ENCODE results near the gene TNFRSF21. TPM values are rescaled to one million over a fixed set of nuclear protein-coding genes. Genes with fewer than 3 reads are reported as not detected.

Gene TNFRSF21, protein sequence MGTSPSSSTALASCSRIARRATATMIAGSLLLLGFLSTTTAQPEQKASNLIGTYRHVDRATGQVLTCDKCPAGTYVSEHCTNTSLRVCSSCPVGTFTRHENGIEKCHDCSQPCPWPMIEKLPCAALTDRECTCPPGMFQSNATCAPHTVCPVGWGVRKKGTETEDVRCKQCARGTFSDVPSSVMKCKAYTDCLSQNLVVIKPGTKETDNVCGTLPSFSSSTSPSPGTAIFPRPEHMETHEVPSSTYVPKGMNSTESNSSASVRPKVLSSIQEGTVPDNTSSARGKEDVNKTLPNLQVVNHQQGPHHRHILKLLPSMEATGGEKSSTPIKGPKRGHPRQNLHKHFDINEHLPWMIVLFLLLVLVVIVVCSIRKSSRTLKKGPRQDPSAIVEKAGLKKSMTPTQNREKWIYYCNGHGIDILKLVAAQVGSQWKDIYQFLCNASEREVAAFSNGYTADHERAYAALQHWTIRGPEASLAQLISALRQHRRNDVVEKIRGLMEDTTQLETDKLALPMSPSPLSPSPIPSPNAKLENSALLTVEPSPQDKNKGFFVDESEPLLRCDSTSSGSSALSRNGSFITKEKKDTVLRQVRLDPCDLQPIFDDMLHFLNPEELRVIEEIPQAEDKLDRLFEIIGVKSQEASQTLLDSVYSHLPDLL
- 80.1 and 98.2 TPM in 2 replicates for total RNA-seq

GRCh38 chr6:47309291-47310130 is at the start of gene TNFRSF21:
Gene TNFRSF21 (minus strand): TSS chr6:47309905. CDS start chr6:47309511, 394 bp downstream.

Other genes with a start within 250 kb of the TNFRSF21 start
- 24.0 and 28.7 TPM in 2 replicates for gene CD2AP, start 167.9 kb upstream of the TNFRSF21 start, total RNA-seq

Data from hair follicle dermal papilla cell (primary cell).